Activated naive CD4-positive, alpha-beta T cell treated with anti-CD3 and anti-CD28 coated beads, Interleukin-2, amount 10 ng/mL, durations not matched to agents 7 days and 5 days (primary cell): Measurements from ENCODE around the gene EXOSC9.

Source experiments
- CTCF ChIA-PET: fragments of 350-600 bp; sonication (Branson Sonifier 250); formaldehyde crosslinking; loops from one replicate; lab custom pipeline; 2021; ENCODE audit warnings: antibody characterized with exemption; lab: Charles Lee
- DNase-seq: peaks from one replicate; pipeline ENCODE4 v3.0.0-alpha.2; 2020
- H3K27ac Mint-ChIP-seq: one replicate; pipeline ENCODE4 v1.8.0; 2021; ENCODE audit warnings: mild to moderate bottlenecking, moderate library complexity, mixed read lengths
- H3K27me3 Mint-ChIP-seq: one replicate; pipeline ENCODE4 v1.8.0; 2021; ENCODE audit warnings: mild to moderate bottlenecking, mixed read lengths
- H3K36me3 Mint-ChIP-seq: one replicate; pipeline ENCODE4 v1.8.0; 2021; ENCODE audit warnings: mixed read lengths
- H3K4me1 Mint-ChIP-seq: one replicate; pipeline ENCODE4 v1.8.0; 2021; ENCODE audit warnings: mixed read lengths
- H3K4me3 Mint-ChIP-seq: one replicate; pipeline ENCODE4 v1.8.0; 2021; ENCODE audit warnings: mild to moderate bottlenecking, moderate library complexity, mixed read lengths
- H3K9me3 Mint-ChIP-seq: one replicate; pipeline ENCODE4 v1.8.0; 2021; ENCODE audit warnings: mixed read lengths

Gene EXOSC9

DNA sequence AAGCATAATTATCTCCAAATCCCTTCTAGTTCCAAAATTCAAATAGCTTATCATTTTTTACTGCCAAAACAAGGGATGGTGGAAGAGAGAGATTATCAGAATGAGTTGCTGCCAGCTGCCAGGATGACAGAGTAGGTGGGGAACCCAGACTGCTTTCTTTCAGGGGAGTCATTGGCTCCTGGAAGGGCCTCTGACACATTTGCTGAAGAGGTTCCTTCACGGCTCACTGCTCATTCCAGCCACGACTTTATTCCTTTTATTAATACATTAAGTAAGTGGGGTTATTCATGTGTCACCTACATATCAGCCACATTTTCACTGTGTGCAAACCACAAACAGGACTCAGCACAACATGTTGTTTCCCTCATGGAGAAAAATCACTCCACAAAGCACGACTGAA is 23.5 kb upstream of the EXOSC9 start:
- no peaks in the 10 kb centered on the region for H3K4me1 Mint-ChIP-seq
- no peak overlapping the region for H3K4me3 Mint-ChIP-seq
- H3K36me3 Mint-ChIP-seq: no peaks in the 10 kb centered on the region
- DNase-seq: no peak
- H3K9me3 Mint-ChIP-seq: no peaks in the 10 kb centered on the region
- peaks cover 42% of the 10 kb centered on the region for H3K27me3 Mint-ChIP-seq
- no peak overlapping the region for H3K27ac Mint-ChIP-seq
- CTCF ChIA-PET: no interaction called here

DNA sequence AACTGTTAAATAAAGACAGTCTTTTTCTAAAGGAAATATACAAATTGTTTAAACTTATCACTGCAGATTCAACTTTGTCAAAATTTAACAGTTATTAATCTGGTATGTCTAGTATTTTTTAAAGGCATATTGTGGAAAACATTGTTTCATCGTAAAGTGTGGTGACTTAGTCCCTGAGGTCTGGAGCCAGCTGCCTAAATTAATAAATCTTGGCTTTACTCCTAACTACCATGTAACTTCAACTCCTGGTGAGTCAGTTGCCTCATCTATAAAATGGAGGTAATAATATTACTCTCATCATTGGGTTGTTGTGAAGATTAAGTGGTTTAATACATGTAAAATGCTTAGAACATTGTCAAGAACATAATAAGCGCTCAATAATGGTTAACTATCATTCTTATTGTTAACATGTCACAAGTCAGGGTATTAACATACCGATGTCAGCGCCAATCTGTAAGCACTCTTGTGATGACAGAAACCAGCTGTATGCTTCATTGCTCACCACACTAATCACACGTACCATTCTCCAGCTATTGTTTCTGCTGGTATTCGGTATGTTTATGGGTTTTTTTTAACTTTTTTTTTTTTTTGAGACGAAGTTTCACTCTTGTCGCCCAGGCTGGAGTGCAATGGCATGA is 22.0 kb upstream of the EXOSC9 start:
- Mint-ChIP-seq H3K27me3 (peaks cover 42% of the 10 kb centered on the region), H3K4me1 (no peaks in the 10 kb centered on the region), H3K9me3 (no peaks in the 10 kb centered on the region), H3K27ac (no peak overlapping the region), H3K4me3 (no peak overlapping the region), H3K36me3 (no peaks in the 10 kb centered on the region)
- CTCF ChIA-PET: no interaction called here
- DNase-seq: no peak

DNA sequence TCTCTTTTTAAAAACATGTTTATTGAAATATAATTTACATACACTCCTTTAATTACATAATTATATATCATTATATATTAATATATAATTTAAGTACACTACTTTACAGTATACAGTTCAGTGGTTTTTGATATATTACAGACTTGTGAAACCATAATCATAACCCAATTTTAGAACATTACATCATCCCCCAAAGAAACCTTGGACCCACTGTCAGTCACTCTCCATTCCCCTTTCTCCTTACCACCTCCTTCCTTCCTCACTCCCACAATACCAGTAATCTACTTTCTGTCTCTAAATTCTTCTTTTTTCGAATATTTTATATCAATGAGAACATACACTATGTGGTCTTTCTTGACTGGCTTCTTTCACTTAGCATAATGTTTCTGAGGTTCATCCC is 17.9 kb upstream of the EXOSC9 start:
- no peaks in the 10 kb centered on the region for H3K9me3 Mint-ChIP-seq
- no peak for DNase-seq
- no peak overlapping the region for H3K4me3 Mint-ChIP-seq
- H3K4me1 Mint-ChIP-seq: no peaks in the 10 kb centered on the region
- no peaks in the 10 kb centered on the region for H3K36me3 Mint-ChIP-seq
- CTCF ChIA-PET: no interaction called here
- peaks cover 43% of the 10 kb centered on the region for H3K27me3 Mint-ChIP-seq
- H3K27ac Mint-ChIP-seq: no peak overlapping the region

- peaks cover 2% of the 10 kb centered on the region for H3K4me1 Mint-ChIP-seq
- H3K4me3 Mint-ChIP-seq: no peak overlapping the region
- no peaks in the 10 kb centered on the region for H3K9me3 Mint-ChIP-seq
- no peaks in the 10 kb centered on the region for H3K36me3 Mint-ChIP-seq
- CTCF ChIA-PET: no interaction called here
- peaks cover 45% of the 10 kb centered on the region for H3K27me3 Mint-ChIP-seq
- no peak overlapping the region for H3K27ac Mint-ChIP-seq
- DNase-seq: no peak
These were observed 16.7 kb upstream of the EXOSC9 start for GRCh38 chr4:121784401-121784800.

DNA sequence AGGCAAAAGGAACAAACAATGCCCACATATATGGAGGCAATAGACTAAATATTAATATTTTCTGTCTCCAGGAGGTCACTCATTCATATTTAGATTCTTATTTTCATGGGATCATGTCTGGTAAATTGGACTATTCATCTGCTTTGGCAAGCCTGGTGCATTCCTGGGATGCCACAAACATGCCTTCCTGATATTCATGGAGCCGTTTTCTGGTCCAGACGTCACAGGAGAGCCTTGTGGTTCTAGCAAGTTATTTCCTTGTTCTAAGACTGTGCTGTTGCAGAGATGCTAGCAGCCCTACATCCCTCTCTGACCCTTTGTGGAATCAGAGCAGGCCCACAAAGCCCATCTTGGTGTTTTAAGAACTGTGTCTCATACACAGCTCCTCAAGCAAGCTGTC is 16.1 kb upstream of the EXOSC9 start:
- H3K36me3 Mint-ChIP-seq: no peaks in the 10 kb centered on the region
- no peaks in the 10 kb centered on the region for H3K9me3 Mint-ChIP-seq
- H3K27me3 Mint-ChIP-seq: peaks cover 44% of the 10 kb centered on the region
- CTCF ChIA-PET: no interaction called here
- no peak for DNase-seq
- H3K4me1 Mint-ChIP-seq: peaks cover 2% of the 10 kb centered on the region
- H3K4me3 Mint-ChIP-seq: no peak overlapping the region
- no peak overlapping the region for H3K27ac Mint-ChIP-seq

- H3K27ac Mint-ChIP-seq: no peak overlapping the region
- DNase-seq: no peak
- no peak overlapping the region for H3K4me3 Mint-ChIP-seq
- no peaks in the 10 kb centered on the region for H3K36me3 Mint-ChIP-seq
- H3K9me3 Mint-ChIP-seq: no peaks in the 10 kb centered on the region
- H3K27me3 Mint-ChIP-seq: peaks cover 42% of the 10 kb centered on the region
- CTCF ChIA-PET: interaction anchor here (1.4 kb wide), 1 partner anchor 49 kb away, joined by 3 read pairs; no protein-coding TSS in a partner anchor
- H3K4me1 Mint-ChIP-seq: peaks cover 2% of the 10 kb centered on the region
These were observed 15.6 kb upstream of the EXOSC9 start for GRCh38 chr4:121785479-121785878.

DNA sequence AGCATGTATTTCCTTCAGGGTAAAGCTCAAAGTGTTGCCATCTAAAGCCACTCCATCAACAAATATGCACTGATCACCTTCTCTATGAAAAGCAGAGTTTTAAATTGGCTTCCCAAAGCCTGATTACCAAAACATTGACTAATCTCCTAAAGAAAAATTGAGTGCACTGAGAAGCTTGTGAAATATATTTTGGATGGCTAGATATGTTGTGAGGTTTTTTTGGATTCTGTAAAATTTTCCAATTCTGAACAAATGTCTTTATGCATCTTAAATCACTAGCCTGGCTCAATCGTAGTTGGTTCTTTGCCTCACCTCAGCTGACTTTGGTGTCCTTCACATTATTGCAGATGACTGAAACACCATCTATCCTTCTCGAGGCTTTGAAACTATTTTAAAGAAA is 14.9 kb upstream of the EXOSC9 start:
- Mint-ChIP-seq H3K4me3 (no peak overlapping the region), H3K27ac (no peak overlapping the region), H3K9me3 (no peaks in the 10 kb centered on the region), H3K36me3 (no peaks in the 10 kb centered on the region), H3K27me3 (peaks cover 40% of the 10 kb centered on the region), H3K4me1 (peaks cover 2% of the 10 kb centered on the region)
- CTCF ChIA-PET: interaction anchor here (1.4 kb wide), 1 partner anchor 49 kb away, joined by 3 read pairs; no protein-coding TSS in a partner anchor
- DNase-seq: no peak

DNA sequence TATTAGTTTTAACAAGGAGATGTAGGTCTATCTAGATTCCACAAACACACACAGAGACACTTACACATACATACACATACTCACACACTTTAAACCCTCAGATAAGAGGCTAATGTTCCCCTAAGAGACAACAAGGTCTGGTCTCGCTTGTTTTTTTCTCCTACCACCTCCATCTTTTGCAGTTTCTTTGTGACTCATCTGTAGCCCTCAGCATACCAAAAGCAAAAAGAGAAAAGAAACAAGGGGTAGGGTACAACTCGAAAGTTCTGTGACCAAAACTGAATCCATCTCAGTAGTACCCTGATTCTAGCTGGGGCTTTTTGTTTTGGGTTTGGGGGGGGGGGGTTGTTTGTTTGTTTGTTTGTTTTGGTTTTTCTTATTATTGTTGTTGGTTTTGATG is 12.2 kb upstream of the EXOSC9 start:
- no peaks in the 10 kb centered on the region for H3K36me3 Mint-ChIP-seq
- no peak overlapping the region for H3K27ac Mint-ChIP-seq
- H3K27me3 Mint-ChIP-seq: peaks cover 25% of the 10 kb centered on the region
- no peaks in the 10 kb centered on the region for H3K9me3 Mint-ChIP-seq
- CTCF ChIA-PET: no interaction called here
- peaks cover 2% of the 10 kb centered on the region for H3K4me1 Mint-ChIP-seq
- no peak for DNase-seq
- no peak overlapping the region for H3K4me3 Mint-ChIP-seq

- DNase-seq: no peak
- Mint-ChIP-seq H3K27me3 (peaks cover 22% of the 10 kb centered on the region), H3K36me3 (no peaks in the 10 kb centered on the region), H3K9me3 (no peaks in the 10 kb centered on the region), H3K27ac (no peak overlapping the region), H3K4me3 (no peak overlapping the region), H3K4me1 (peaks cover 3% of the 10 kb centered on the region)
- CTCF ChIA-PET: interaction anchor here (0.7 kb wide), 1 partner anchor 419 kb away, joined by 3 read pairs; no protein-coding TSS in a partner anchor
These were observed 11.7 kb upstream of the EXOSC9 start for GRCh38 chr4:121789455-121789854.

GRCh38 chr4:121789960-121790829 is 10.9 kb upstream of the EXOSC9 start:
- Mint-ChIP-seq H3K27ac (no peak overlapping the region), H3K4me1 (peaks cover 6% of the 10 kb centered on the region), H3K36me3 (no peaks in the 10 kb centered on the region), H3K9me3 (no peaks in the 10 kb centered on the region), H3K27me3 (peaks cover 16% of the 10 kb centered on the region), H3K4me3 (no peak overlapping the region)
- DNase-seq: no peak
- CTCF ChIA-PET: interaction anchor here (0.7 kb wide), 1 partner anchor 419 kb away, joined by 3 read pairs; no protein-coding TSS in a partner anchor

DNA sequence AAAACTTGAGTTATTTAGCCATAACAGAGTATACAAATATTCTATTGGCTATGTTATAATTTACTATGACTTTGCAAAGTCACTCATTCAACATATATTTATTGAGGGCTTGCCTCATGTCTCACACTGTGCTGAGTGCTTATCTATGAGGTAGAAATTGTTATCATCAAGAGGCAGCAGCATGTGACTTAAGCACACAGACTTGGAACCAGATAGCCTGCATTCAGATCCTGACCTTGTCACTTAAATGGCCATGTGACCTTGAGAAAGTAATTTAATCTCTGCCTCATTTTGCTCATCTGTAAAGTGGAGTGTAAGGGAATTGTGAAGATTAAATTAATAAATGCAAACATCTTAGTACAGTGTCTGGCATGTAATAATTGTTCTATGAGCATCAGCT is 10.1 kb upstream of the EXOSC9 start:
- CTCF ChIA-PET: no interaction called here
- no peak overlapping the region for H3K27ac Mint-ChIP-seq

DNA sequence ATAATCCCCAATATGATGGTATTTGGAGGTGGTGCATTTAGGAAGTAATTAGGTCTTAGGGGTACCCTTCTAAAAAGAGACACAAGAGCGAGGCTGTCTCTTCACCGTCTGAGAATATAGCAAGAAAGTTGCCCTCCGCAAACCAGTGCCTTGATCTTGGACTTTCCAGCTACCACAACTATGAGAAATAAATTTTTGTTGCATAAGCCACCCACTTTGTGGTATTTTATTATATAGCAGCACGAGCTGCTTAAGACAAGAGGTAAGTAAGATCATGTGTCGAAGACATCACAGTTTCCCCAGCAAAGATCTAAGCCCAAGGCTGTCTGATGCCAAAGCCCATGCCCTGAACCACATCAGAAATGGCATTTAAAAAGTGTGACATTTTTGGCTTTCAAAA is 9.6 kb upstream of the EXOSC9 start:
- no peak overlapping the region for H3K4me3 Mint-ChIP-seq
- H3K9me3 Mint-ChIP-seq: no peaks in the 10 kb centered on the region
- peaks cover 17% of the 10 kb centered on the region for H3K4me1 Mint-ChIP-seq
- CTCF ChIA-PET: no interaction called here
- H3K36me3 Mint-ChIP-seq: no peaks in the 10 kb centered on the region
- no peak overlapping the region for H3K27ac Mint-ChIP-seq
- DNase-seq: no peak
- peaks cover 10% of the 10 kb centered on the region for H3K27me3 Mint-ChIP-seq

More for the DNA sequence above, 10.1 kb upstream of the EXOSC9 start:
- H3K36me3 Mint-ChIP-seq: no peaks in the 10 kb centered on the region
- peaks cover 10% of the 10 kb centered on the region for H3K27me3 Mint-ChIP-seq
- H3K9me3 Mint-ChIP-seq: no peaks in the 10 kb centered on the region
- H3K4me3 Mint-ChIP-seq: no peak overlapping the region
- peaks cover 13% of the 10 kb centered on the region for H3K4me1 Mint-ChIP-seq
- DNase-seq: no peak

GRCh38 chr4:121792966-121793365 is 8.2 kb upstream of the EXOSC9 start:
- no peak overlapping the region for H3K27ac Mint-ChIP-seq
- H3K36me3 Mint-ChIP-seq: no peaks in the 10 kb centered on the region
- peaks cover 7% of the 10 kb centered on the region for H3K27me3 Mint-ChIP-seq
- no peaks in the 10 kb centered on the region for H3K9me3 Mint-ChIP-seq
- H3K4me3 Mint-ChIP-seq: no peak overlapping the region
- CTCF ChIA-PET: no interaction called here
- H3K4me1 Mint-ChIP-seq: peaks cover 17% of the 10 kb centered on the region
- no peak for DNase-seq

GRCh38 chr4:121794505-121795188 is 6.5 kb upstream of the EXOSC9 start:
- H3K4me1 Mint-ChIP-seq: peaks cover 23% of the 10 kb centered on the region
- no peak overlapping the region for H3K27ac Mint-ChIP-seq
- H3K27me3 Mint-ChIP-seq: peaks cover 4% of the 10 kb centered on the region
- no peaks in the 10 kb centered on the region for H3K9me3 Mint-ChIP-seq
- no peak overlapping the region for H3K4me3 Mint-ChIP-seq
- no peak for DNase-seq
- no peaks in the 10 kb centered on the region for H3K36me3 Mint-ChIP-seq
- CTCF ChIA-PET: no interaction called here
